GM12891 (cell line): ENCODE data around the gene MYLK.

Experiments
- PAX5 ChIP-seq: IDR thresholded peaks from 2 replicates; pipeline ENCODE4 v1.6.1; 2011; ENCODE audit warnings: low read length, moderate library complexity, mild to moderate bottlenecking; ENCODE audit not compliant: insufficient read depth, severe bottlenecking
- POLR2A ChIP-seq: IDR thresholded peaks from 2 replicates; pipeline ENCODE4 v1.6.1; 2011; ENCODE audit warnings: low read depth, low read length, control low read depth
- POLR2AphosphoS5 ChIP-seq: IDR thresholded peaks from 2 replicates; pipeline ENCODE4 v1.6.1; 2011; ENCODE audit warnings: low read depth, low read length, control low read depth
- TAF1 ChIP-seq: IDR thresholded peaks from 2 replicates; pipeline ENCODE4 v1.6.1; 2011; ENCODE audit warnings: low read depth, low read length, control low read depth

GRCh38 chr3:123568034-123568433 is 316.1 kb downstream of the MYLK start:
- TF ChIP-seq TAF1 (no peak), POLR2A (no peak), POLR2AphosphoS5 (no peak), PAX5 (no peak)
